Measurements from ENCODE around the gene NRF1. TPM values are rescaled to one million over a fixed set of nuclear protein-coding genes. Genes with fewer than 3 reads are reported as not detected.

Gene NRF1
- total RNA-seq, 1 experiment from 2014 or later: 25.9 TPM

DNA sequence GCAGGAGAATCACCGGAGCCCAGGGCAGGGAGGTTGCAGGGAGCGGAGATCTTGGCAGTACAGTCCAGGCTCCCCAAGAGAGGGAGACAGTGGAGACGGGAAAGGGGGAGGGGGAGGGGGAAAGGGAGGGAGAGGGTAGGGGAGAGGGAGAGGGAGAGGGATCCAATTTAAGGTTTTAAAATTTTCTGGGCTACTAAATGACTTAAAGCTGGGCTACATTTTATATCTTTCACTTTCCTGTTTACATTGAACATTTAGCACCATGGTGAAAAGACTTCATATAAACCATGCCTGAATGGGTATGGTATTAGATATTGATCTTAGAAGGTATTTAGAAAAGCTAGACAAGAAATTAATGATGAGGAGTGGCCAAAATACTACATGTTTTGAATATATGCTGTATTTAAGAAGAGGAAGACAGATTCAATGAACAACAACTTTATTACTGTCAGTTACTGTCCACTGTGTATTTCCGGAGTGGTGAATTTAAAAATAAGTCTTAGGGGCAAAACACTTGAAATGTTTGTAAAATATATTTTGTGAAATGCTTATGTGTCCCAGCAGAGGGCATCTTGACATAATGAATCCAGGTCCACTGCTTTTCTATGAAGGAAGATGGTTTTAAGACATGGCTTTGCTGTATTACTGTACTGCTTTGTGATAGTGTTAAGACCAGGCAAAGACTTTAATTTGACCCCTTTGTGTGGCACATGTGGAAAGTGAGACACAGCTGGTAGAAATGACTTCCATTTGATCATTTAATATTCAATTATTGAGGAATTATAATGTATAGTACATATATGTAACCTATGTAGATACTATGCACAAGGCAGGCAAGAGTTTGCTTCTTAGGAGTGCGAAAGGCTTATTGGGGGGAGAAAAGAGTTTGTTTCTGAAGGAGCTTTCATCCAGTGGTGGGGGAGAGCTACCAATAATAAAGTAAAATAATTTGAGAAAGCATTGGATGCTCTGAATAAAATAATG lies 52.8 kb downstream of the NRF1 start:
- TF ChIP-seq CBX3 (IDR thresholded peaks at IDR 0.05; ENCODE audit: low read depth) (no peak), RAD21 (IDR thresholded peaks at IDR 0.05; ENCODE audit: low read depth) (peak; percentile 94), SIN3A (IDR thresholded peaks at IDR 0.05; ENCODE audit: low read depth) (0 out of 2 replicates have a peak, but pooled peaks have one; percentile 19), ZNF274 (IDR thresholded peaks at IDR 0.05; ENCODE audit: low read depth, low read length) (no peak), ELF1 (IDR thresholded peaks at IDR 0.05; ENCODE audit: borderline replicate concordance, low read depth) (no peak), POLR2A (IDR thresholded peaks at IDR 0.05; ENCODE audit: borderline replicate concordance, extremely low read depth, insufficient read depth, insufficient read length) (no peak), ZFX (IDR thresholded peaks at IDR 0.05) (no peak), JUND (IDR thresholded peaks at IDR 0.05) (no peak)
- TF ChIP-seq, protein P1, sequence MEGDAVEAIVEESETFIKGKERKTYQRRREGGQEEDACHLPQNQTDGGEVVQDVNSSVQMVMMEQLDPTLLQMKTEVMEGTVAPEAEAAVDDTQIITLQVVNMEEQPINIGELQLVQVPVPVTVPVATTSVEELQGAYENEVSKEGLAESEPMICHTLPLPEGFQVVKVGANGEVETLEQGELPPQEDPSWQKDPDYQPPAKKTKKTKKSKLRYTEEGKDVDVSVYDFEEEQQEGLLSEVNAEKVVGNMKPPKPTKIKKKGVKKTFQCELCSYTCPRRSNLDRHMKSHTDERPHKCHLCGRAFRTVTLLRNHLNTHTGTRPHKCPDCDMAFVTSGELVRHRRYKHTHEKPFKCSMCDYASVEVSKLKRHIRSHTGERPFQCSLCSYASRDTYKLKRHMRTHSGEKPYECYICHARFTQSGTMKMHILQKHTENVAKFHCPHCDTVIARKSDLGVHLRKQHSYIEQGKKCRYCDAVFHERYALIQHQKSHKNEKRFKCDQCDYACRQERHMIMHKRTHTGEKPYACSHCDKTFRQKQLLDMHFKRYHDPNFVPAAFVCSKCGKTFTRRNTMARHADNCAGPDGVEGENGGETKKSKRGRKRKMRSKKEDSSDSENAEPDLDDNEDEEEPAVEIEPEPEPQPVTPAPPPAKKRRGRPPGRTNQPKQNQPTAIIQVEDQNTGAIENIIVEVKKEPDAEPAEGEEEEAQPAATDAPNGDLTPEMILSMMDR (IDR thresholded peaks at IDR 0.05 in 2 of 3, conservative IDR thresholded peaks at IDR 0.05 in 1 of 3; ENCODE audit: borderline replicate concordance in 1 of 3, insufficient read depth in 1 of 3, low read depth in 2 of 3, low read length in 2 of 3): peak; percentile 43 to 92 (median 66); a peak in 5 of 6 replicates
- TF ChIP-seq, protein P2, sequence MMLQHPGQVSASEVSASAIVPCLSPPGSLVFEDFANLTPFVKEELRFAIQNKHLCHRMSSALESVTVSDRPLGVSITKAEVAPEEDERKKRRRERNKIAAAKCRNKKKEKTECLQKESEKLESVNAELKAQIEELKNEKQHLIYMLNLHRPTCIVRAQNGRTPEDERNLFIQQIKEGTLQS (IDR thresholded peaks at IDR 0.05): 0 out of 2 replicates have a peak, but pooled peaks have one; percentile 40
- POLR2A ChIA-PET: interaction anchor here (1.6 kb wide), 1 partner anchor 161 kb away, joined by 3 read pairs; no protein-coding TSS in a partner anchor
- Histone ChIP-seq H3K9me2 (ENCODE audit: insufficient read depth) (no peaks in the 10 kb centered on the region), H3K9ac (ENCODE audit: low read length) (0 out of 2 replicates have a peak overlapping the region, but pooled peaks have one; percentile 1), H3K36me3 (ENCODE audit: control insufficient read depth in 1 of 2, insufficient read depth in 2 of 2, low read length in 2 of 2) (peaks cover 0 to 24% of the 10 kb centered on the region in 2 experiments; a peak in 2 of 4 replicates), H3K79me2 (ENCODE audit: insufficient read depth, low read length) (peaks cover 31% of the 10 kb centered on the region), H3K27ac (ENCODE audit: low read depth, low read length) (peak overlapping the region; percentile 54), H3K27me3 (ENCODE audit: insufficient read depth, low read length) (no peaks in the 10 kb centered on the region), H3K4me3 (replicated peaks in 1 of 2; ENCODE audit: low read depth in 1 of 2, low read length in 2 of 2) (0 out of 4 replicates have a peak overlapping the region, but pooled peaks of 1 of the 2 experiments have one; percentile 7), H3K4me1 (ENCODE audit: control insufficient read depth in 1 of 2, insufficient read depth in 2 of 2, low read length in 2 of 2) (peaks cover 16 to 30% of the 10 kb centered on the region in 2 experiments), H3K9me3 (ENCODE audit: control insufficient read depth in 1 of 2, insufficient read depth in 1 of 2, low read depth in 1 of 2, low read length in 2 of 2) (peaks cover 3% of the 10 kb centered on the region in 2 experiments; a peak in 2 of 4 replicates), H2AFZ (ENCODE audit: low read depth, low read length, poor library complexity, severe bottlenecking) (no peak overlapping the region), H4K20me1 (ENCODE audit: insufficient read depth) (no peaks in the 10 kb centered on the region), H3K4me2 (ENCODE audit: low read length) (peak overlapping the region; percentile 58)
- RAD21 ChIA-PET (ENCODE audit: low non-redundant PET in 1 of 2, low total read pairs in 2 of 2, uncharacterized antibody in 2 of 2, unreplicated experiment in 2 of 2): interaction anchor here (0.6 to 1.0 kb wide), 5 partner anchors 161 to 303 kb away, joined by 3 to 5 read pairs (median 3); no protein-coding TSS in a partner anchor
- intact Hi-C loops (cut with micrococcal nuclease): loop anchor here (1.0 kb wide), 3 partner anchors 161 to 346 kb away; no protein-coding TSS in a partner anchor
- BruUV-seq (replicated peaks): no TSS peak
- DNase-seq (ENCODE audit: low read depth, low spot score) (peak; percentile 45), ATAC-seq (peak; percentile 66)
- CTCF ChIA-PET: interaction anchor here (0.6 to 1.7 kb wide), 5 partner anchors 41 to 348 kb away, joined by 3 to 15 read pairs (median 3); no protein-coding TSS in a partner anchor
